GM12878 (cell line): ENCODE data around the gene CLIC5.

Source experiments
- CTCF ChIP-seq, 3 experiments: IDR thresholded peaks in 2 of 3; conservative IDR thresholded peaks in 1 of 3; 2 replicates each; pipeline ENCODE4 v1.5.1; 2011; ENCODE audit warnings: low read depth in 3 of 3, low read length in 3 of 3, mild to moderate bottlenecking in 3 of 3, control low read depth in 2 of 3, moderate library complexity in 2 of 3, inconsistent platforms in 1 of 3, mixed read lengths in 1 of 3; ENCODE audit not compliant: control insufficient read depth in 2 of 3, insufficient read depth in 1 of 3; ENCODE audit errors: extremely low read depth in 1 of 3
- E2F4 ChIP-seq: IDR thresholded peaks from 2 replicates; pipeline ENCODE4 v1.6.1; 2012; ENCODE audit warnings: low read depth, low read length, improper control_type of control experiment
- GABPA ChIP-seq: IDR thresholded peaks from 2 replicates; pipeline ENCODE4 v1.6.1; 2014; ENCODE audit warnings: antibody characterized with exemption, low read depth, mild to moderate bottlenecking, inconsistent platforms
- MLLT1 ChIP-seq: fragments of 450-650 bp; IDR thresholded peaks from 2 replicates; pipeline ENCODE4 v1.6.1; 2016; ENCODE audit warnings: mild to moderate bottlenecking
- NR2C2 ChIP-seq: IDR thresholded peaks from 2 replicates; pipeline ENCODE4 v1.6.1; 2011; ENCODE audit warnings: borderline replicate concordance, low read depth; ENCODE audit not compliant: control insufficient read depth, insufficient read length
- RCOR1 ChIP-seq: conservative IDR thresholded peaks from 2 replicates; pipeline ENCODE4 v1.6.1; 2012; ENCODE audit warnings: low read depth, low read length, improper control_type of control experiment
- REST ChIP-seq: IDR thresholded peaks from 2 replicates; pipeline ENCODE4 v1.6.1; 2012; ENCODE audit warnings: mild to moderate bottlenecking, low read depth, low read length
- SMC3 ChIP-seq: IDR thresholded peaks from 2 replicates; pipeline ENCODE4 v1.6.1; 2011; ENCODE audit warnings: low read length, improper control_type of control experiment, borderline replicate concordance
- SP1 ChIP-seq: IDR thresholded peaks from one replicate; pipeline ENCODE4 v1.6.1; 2011; ENCODE audit warnings: low read depth, low read length
- SUZ12 ChIP-seq: fragments of 200-600 bp; sonication (generic); IDR thresholded peaks from one replicate; pipeline ENCODE4 v1.6.1; 2018; ENCODE audit warnings: antibody characterized with exemption, mild to moderate bottlenecking; ENCODE audit not compliant: unreplicated experiment
- YY1 ChIP-seq: IDR thresholded peaks from 2 replicates; pipeline ENCODE4 v1.6.1; 2011; ENCODE audit warnings: low read depth, mild to moderate bottlenecking, low read length
- ZNF622 ChIP-seq: fragments of 450-650 bp; IDR thresholded peaks from 2 replicates; pipeline ENCODE4 v1.6.1; 2017; ENCODE audit warnings: mild to moderate bottlenecking, inconsistent platforms
- ZSCAN29 ChIP-seq: fragments of 450-650 bp; IDR thresholded peaks from 2 replicates; pipeline ENCODE4 v1.6.1; 2017; ENCODE audit warnings: mild to moderate bottlenecking, moderate library complexity

GRCh38 chr6:45841062-45841461 lies 174.6 kb downstream of the CLIC5 start:
- TF ChIP-seq YY1 (no peak), SP1 (no peak), ZSCAN29 (no peak), SUZ12 (no peak), CTCF (IDR thresholded peaks at IDR 0.05 in 2 of 3, conservative IDR thresholded peaks at IDR 0.05 in 1 of 3; ENCODE audit: control insufficient read depth in 2 of 3, extremely low read depth in 1 of 3, insufficient read depth in 1 of 3, low read depth in 3 of 3, low read length in 3 of 3) (no peak), MLLT1 (no peak), GABPA (no peak), RCOR1 (no peak), NR2C2 (no peak), E2F4 (no peak), SMC3 (no peak), ZNF622 (no peak), REST (no peak)
